AG08396 (cell line): ENCODE results near the gene MBOAT1.
"Not testable (repeated sequence)": the region's sequence is repeated elsewhere in the genome, so short reads cannot be mapped to it uniquely, and the experiment has no call there.

Source experiments
- DNase-seq: peaks from one replicate; pipeline ENCODE4 v3.0.0; 2012; ENCODE audit warnings: low spot score, mixed read lengths

Gene MBOAT1

DNA sequence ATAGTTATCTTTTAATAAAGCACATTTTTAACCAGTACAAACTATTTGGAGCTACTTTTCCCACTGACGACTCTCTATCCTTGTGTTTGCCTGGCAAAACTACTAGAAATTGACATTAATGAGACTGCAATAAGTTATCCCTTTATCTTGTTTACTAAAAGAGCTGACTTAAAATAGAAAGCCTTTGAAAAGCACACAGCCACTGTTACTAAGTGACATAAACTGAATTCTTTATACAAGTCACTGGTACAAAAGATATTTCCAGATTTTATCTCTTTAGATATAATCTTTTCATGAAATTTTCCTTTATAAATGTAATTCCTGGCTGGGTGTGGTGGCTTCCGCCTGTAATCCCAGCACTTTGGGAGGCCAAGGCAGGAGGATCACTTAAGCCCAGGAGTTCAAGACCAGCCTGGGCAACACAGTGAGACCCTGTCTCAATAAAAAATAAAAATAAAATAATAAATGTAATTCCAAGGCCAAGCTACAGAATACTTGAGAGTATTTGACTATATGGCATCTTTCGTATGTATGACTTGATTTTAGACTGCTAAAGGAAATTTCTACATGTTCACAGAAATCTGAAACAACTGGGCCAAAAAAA lies 9.5 kb downstream of the MBOAT1 start:
- DNase-seq = no peak

DNA sequence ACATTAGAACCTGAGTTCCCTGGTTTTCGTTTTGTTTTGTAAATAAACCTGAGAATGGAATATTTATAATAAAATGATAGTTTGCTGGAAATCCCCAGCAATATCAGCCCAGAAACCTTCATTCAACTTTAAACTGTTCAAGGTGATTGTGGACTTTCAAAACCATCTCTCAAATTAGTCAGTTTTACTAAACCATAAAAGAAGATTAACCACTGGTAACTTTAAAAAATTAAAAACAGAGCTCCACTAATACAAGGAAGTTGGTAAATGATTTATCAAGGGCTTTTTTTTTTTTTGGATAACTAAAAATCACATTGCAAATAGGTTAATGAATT lies 10.0 kb downstream of the MBOAT1 start:
- DNase-seq = no peak

DNA sequence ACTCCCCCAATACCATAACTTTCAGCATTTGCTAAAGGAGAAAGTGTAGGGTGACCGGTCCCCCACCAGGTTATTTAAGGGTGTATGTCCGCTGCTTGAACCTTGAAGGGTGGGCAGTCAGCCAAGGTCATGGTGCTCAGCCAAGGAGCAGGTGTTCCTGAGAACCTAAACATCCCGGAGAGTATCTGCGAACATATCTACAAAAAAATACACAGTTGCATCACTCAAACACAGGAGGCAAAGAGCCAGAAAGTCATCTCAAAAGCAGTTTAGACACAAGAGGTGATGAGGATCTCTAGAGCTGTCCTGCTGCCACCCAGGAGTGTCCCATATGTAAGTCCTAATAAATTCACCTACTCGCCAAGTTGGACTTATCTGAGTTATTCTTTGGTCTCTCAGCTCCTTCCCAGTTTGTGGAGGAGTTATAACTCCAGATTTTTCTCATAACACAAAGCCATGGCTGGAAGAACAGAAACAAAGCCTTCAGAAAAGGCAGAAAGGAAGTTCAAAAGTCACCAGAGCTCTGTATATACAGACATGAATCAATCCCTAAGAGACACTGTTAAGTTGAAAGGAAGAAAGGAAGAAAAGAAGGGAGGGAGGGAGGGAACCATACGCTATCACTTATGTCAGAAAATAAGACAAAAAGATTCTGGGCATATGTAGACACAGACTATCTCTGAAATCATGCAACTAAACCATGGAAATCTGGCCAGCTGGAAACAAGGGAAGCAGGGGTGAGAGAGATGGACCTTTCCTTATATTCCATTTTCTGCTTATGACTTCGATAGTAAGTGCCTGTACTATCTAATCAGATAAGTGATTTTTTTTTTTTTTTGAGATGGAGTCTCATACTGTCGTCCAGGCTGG lies 11.3 kb downstream of the MBOAT1 start:
- no peak for DNase-seq

DNA sequence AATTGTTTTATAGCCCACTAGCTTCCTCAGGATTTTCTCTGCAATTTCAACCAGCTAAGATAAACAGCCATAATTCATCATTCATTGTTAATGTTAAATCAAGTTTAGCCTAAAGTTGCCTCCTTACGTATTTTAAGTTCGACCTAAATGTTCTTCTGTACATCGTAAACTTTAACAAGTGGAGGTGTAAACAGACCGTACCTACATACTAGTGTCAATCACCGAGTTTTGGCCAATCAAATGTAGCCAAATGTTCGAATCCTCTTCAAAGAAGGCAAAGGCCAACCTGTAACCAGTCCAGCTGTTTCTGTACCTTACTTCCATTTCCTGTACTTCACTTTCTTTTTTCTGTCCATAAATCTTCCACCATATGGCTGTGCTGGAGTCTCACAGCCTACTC lies 13.5 kb downstream of the MBOAT1 start:
- no peak for DNase-seq

DNA sequence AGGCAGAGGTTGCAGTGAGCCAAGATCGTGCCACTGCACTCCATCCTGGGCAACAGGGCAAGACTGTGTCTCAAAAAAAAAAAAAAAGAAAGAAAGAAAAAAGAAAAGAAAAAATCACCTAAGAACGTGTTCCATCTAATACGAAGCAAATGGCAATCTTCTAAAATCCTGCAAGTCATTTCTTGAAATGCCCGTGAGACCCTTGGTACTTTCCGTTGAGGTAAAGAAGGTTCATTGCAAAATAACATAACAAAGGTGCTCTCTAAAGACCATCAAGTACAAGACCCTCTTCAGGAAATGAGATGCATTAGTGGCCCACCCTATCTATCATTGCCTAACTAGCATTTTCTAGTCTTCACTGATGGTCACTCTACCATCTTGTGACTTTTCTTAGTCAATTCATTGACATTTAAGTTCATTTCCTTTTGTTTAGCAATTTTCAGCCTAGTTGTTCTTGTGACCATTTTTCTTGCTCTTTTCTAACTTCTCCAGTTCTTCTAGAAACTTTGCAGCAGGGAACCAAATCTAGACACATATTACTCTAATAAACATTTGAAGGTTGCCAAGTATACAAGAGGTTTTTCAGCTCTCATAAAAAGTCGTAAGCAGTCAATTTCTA lies 14.0 kb downstream of the MBOAT1 start:
- no peak for DNase-seq

DNA sequence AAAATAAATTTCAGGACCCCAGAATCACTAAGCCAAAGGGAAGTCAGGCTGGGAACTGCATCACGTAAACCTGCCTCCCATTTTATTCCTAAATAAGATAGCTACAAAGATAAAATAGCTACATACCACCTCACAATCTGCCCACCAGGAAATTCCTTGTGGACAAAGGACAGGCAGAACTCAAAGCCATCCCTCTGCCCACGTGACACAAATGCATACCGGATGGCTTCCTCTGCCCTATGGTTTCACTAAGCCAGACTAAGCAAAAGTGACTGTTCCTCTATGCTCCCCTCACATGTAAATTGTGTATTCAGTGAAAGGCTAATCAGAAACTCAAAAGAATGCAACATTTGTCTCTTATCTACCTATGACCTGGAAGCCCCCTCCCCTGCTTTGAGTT lies 15.0 kb downstream of the MBOAT1 start:
- no peak for DNase-seq

DNA sequence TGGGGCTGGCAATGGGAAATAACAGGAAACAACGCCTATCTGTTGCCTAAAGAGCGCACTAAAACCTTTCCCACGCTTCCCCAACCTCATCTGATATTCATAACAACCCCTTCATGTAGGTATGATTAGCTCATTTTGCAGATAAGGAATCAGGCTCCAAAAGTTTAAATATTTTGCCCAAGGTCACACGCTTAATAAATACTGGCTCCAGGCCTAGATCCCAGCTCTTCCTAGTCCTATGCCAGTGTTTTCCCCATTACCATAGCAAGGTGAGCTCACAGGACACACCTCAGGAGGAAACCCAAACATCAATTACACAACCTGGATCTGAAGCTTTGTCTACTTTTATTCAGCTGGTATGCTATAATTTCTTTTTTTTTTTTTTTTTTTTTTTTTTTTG lies 19.6 kb downstream of the MBOAT1 start:
- no peak for DNase-seq

DNA sequence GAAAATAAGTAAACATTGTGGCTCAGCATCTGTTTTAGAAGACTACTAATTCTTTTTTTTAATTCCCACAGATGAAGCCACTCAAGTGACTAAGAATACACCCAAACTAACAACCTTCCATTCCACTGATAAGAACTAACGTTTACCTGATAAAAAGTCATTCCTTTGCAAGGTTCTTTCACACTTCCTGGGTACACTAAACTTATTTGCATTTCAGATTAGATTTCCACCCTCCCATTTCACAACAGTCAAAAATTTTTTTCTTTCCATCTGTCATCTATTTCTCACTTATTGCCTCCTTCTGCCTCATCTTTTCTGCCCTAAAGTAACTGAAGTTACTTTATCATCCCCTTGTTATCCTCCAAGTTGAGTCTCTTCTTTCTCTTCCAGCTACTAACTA lies 20.3 kb downstream of the MBOAT1 start:
- no peak for DNase-seq

DNA sequence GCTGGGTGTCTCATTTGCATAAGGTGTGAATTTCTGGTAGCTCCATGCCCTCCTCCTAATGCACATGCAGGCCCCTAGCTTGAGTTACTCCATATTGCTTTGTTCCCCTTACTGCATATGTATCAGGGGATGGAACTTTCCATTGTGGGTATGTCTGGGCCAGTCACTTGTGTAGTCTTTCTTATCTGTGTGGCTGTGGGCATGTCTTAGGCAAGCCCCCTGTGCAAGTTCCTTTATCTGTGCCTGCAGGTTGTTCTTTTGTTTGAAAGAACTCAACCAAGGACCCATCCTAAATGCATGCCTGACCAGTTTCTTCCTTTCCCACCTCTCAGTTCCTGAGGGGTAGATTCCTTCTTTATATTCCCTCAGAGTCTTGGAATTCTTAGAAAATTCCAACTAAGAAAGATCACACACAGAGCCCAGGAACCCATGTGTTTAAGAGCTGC lies 23.6 kb downstream of the MBOAT1 start:
- no peak for DNase-seq

DNA sequence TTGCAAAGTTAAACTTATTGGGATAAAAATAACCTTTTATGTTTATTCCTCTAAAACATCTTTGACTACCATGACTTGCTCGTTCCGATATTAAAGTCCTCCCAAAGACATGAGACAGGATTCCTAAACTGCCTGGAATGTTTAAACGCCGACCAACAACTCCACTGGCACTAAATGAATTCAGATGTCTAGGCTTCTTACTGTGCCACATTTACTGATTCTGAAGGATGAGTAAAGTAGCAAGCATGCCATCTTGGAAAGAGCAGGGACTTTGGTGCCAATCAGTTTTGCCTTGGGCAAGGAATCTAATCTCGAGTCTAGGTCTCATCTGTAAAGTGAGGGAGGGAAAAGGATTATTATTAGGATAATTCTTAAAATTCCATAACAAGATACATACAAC lies 25.3 kb downstream of the MBOAT1 start:
- DNase-seq = peak; percentile 29

DNA sequence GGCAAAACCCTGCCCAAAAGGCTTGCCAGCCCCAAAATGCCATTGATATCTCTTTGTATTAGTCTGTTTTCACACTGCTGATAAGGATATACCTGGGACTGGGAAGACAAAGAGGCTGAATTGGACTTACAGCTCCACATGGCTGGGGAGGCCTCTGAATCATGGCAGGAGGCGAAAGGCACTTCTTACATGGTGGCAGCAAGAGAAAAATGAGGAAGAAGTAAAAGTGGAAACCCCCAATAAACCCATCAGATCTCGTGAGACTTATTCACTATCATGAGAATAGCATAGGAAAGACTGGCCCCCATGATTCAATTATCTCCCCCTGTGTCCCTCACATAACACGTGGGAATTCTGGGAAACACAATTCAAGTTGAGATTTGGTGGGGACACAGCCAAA lies 28.6 kb downstream of the MBOAT1 start:
- no peak for DNase-seq

DNA sequence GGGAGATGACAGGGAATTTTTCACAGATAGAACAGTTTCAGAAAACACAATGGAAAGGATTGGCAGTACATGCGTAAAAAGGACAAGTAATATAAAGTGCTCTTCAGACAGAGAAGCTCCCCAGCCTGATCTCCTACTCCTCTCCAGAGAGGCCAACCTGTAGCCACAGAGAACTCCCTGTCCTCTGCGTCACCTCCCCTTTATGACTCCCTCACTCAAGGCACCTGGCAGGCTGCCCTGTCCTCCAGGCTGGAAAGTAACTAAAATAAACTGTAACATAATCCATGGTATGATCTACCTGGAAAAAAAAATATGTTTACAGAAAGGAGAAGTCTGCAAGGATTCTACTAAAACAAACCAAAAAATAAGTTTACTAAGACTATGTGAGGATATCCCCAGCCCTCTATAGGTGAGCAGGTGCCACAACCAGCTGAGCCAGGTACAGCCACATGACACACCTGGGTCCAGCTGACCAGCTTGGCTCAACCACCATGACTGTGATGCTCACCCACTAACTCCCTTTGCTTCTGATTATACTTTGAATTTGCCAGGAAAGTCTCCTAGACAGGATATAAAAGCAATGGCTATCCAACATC lies 29.2 kb downstream of the MBOAT1 start:
- no peak for DNase-seq

DNA sequence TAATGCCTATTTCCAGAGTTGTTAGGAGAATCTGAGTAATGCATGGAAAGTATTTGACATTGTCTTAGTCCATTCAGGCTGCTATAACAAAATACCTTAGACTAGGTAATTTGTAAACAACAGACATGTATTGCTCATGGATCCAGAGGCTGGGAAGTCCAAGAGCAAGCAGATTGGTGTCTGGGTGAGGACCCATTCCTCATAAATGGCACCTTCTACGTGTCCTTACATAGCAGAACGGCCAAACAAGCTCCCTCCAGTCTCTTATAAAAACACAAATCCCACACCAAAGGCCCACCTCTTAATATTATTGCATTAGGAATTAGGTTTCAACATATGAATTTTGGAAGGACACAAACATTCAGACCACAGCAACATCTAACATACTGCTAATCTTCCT lies 30.2 kb downstream of the MBOAT1 start:
- DNase-seq = no peak

DNA sequence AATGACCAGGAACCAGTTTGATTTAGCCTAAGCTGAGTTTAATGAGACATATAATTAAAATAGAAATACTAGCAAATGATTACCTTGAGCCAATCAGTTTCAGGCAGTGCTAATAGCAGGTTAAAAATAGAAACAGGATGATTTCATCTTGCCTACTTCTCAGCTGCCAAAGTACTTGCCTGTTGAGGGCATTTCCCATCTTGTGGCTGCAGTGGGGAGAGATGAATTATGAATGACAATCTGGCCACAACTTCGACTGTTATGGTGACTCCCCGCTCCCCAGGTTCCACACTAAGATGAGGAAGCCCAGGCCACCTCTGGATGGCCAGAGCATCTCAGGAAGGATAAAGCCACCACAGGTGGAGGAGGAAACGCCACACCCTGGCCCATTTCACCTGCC lies 31.3 kb downstream of the MBOAT1 start:
- DNase-seq = peak; percentile 20

DNA sequence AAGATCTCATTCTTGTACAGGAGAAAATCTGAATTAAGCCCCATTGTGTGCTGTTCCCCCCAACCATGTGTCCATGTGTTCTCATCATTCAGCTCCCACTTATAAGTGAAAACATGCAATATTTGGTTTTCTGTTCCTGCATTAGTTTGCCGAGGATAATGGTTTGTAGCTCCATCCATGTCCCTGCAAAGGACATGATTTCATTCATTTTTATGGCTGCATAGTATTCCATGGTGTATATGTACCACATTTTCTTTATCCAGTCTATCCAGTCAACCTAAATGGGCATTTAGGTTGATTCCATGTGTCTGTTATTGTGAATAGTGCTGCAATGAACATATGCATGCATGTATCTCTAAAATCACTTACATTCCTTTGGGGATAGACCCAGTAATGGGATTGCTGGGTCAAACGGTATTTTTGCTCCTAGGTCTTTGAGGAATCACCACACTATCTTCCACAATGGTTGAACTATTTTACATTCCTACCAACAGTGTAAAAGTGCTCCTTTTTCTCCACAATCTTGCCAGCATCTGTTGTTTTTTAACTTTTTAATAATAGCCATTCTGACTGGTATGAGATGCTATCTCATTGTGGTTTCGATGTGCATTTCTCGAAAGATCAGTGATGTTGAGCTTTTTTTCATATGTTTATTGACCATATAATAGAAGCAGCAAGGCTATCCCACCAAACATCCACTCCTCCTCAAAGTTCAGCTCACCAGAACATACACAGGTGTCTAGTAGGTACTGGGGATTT lies 32.8 kb downstream of the MBOAT1 start:
- DNase-seq = not testable (repeated sequence)

DNA sequence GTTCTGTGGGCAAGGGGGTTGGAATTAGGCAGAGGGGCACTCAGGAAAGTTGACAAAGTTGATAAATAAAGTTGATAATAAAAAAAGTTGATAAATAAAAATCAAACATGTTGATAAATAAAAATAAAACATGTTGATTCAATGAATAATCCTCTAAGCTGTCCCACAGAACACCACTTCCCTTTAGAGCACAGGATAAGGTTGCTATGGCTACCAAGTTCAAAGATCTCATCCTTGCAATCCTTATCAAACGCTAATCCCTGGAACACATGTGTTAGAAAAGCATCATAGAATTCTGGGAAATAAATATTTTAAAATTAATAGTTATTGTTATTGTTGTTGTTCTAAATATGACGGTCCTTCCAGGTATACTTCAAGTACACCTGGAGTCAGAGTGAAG lies 33.9 kb downstream of the MBOAT1 start:
- no peak for DNase-seq

DNA sequence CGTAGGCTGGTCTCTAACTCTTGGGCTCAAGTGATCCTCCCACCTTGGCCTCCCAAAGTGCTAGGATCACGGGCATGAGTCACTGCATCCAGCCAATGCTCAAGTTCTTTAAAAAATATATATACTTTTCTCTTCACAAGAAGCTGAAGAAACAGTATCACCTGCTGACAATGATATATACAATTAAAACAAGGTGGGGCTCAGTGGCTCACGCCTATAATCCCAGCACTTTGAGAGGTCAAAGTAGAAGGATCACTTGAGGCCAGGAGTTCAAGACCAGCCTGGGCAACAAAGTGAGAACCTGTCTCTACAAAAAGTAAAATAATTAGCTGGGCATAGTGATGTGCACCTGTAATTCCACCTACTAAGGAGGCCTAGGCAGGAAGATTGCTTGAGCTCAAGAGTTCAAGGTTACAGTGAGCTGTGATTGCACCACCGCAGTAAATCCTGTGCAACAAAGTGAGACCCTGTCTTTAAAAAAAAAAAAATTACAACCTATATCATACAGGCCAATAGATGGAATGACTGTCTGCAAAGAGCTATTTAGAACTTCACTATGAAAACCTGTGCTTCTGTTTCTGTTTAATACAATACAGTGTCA lies 36.4 kb downstream of the MBOAT1 start:
- no peak for DNase-seq

DNA sequence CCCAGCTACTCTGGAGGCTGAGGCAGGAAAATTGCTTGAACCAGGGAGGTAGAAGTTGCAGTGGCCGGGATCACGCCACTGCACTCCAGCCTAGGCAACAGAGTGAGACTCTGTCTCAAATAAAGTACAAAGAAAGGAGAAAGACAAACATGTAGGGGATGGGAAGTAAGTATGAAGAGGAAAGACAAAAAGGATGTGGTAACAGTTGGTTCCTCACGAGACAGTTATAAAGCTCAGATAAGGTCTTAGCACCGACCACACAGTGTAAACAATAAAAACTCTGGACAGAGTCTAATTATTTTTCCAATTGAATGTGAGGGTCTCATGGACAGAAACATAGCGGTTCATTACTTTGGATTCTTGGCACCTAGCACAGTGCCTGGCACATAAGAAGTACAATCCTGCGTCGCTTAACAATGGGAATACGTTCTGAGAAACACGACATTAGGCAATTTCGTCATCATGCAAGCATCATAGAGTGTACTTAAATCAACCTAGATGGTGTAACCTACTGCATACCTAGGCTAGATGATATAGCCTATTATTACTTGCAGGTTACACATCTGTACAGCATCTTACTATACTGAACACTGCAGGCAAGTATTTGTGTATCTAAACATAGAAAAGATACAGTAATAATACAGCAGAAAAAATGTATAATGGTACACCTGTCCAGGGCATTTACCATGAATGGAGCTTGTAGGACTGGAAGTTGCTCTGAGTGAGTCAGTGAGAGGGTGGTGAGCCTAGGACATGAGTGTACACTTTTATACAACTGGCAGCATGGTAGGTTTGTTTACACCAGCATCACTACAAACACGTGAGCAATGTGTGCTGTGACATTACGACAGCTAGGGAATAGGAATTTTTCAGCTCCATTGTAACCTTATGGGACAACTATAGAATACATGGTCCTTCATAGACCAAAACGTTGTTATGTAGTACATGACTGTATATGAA lies 38.2 kb downstream of the MBOAT1 start:
- no peak for DNase-seq

DNA sequence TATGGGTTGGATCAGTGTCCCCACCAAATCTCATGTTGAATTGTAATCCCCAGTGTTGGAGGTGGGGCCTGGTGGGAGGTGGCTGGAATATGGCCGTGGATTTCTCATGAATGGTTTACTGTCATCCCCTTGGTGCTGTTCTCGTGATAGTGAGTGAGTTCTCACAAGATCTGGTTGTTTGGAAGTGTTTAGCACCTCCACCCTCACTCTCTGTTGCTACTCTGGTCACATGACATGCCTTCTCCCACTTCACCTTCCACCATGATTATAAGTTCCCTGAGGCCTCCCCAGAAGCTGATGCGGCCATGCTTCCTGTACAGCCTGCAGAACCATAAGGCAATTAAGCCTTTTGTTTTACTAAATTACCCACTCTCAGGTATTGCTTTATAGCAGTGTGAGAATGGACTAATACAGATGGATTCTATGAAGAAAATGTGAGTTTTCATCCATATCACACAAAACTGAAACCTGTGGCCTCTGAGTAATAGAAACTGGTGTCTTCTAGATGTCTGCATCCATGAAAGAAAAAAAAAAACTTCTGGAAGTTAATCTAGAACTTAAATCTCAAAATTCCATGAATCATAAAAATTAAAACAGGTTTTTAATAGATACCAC lies 39.3 kb downstream of the MBOAT1 start:
- DNase-seq = no peak

DNA sequence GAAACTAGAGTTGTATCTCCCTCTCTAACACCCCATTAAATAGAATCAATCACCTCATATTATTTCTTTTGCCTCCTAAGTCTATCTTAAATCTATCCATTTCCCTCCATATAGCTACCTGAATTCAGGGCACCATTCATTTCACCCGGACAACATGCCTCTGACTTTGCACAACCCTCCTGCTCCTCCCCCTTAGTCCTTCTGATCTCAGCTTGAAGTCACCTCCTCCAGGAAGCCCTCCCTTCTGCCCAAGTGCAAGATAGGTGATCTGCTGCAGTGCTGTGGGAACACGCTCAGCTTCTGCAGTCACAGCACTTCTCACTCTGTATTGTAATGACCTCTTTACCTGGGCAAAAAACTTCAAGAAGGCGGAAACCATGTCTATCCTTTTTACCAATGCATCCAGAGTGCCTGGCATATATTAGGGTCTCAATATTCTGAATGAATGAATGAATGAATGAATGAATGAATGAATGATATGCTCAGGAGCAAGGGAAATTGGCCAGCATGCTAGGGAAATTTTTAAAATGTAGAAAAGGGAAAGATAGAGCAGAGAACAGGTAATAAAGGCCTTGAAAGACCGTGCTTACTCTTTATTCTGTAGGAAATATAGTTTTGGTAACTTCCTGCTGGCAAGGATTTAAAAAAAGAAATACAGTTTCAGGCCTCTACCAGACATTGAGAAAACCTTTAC lies 41.7 kb downstream of the MBOAT1 start:
- DNase-seq = no peak
